Transverse colon (tissue), 4 donors: ENCODE data around the gene AREL1. TPM values are rescaled to one million over a fixed set of nuclear protein-coding genes. Genes with fewer than 3 reads are reported as not detected.

Experiments
- DNase-seq: peaks from one replicate; pipeline ENCODE4 v3.0.0-alpha.2; 2019
- H3K27ac ChIP-seq, 4 donors: fragments of 200-600 bp; sonication (generic); 2 replicates each; pipeline ENCODE4 v1.5.1; 2016 to 2018; ENCODE audit warnings: inconsistent platforms in 4 of 4
- H3K27me3 ChIP-seq: fragments of 200-600 bp; sonication (generic); 2 replicates; pipeline ENCODE4 v1.5.1; 2017; ENCODE audit warnings: inconsistent platforms
- H3K36me3 ChIP-seq, 4 donors: fragments of 200-600 bp; sonication (generic); 2 replicates each; pipeline ENCODE4 v1.5.1; 2017 to 2019; ENCODE audit warnings: inconsistent platforms in 4 of 4
- H3K4me1 ChIP-seq, 4 donors: fragments of 200-600 bp; sonication (generic); 2 replicates each; pipeline ENCODE4 v1.5.1; 2017 to 2020; ENCODE audit warnings: inconsistent platforms in 4 of 4
- H3K4me3 ChIP-seq, 4 donors: fragments of 200-600 bp; sonication (generic); 1 replicate in 1 of 4; 2 replicates in 3 of 4; pipeline versions ENCODE4 v1.5.1 to v1.6.1; 2017 to 2019; ENCODE audit warnings: inconsistent platforms in 4 of 4
- H3K9me3 ChIP-seq, 2 donors: fragments of 200-600 bp; sonication (generic); 2 replicates each; pipeline ENCODE4 v1.5.1; 2017 to 2019; ENCODE audit warnings: inconsistent platforms in 2 of 2
- CTCF ChIP-seq, 5 experiments: fragments of 200-600 bp in 3 of 5; fragments of 450-650 bp in 2 of 5; sonication (generic) in 3 of 5; IDR thresholded peaks; 1 replicate in 2 of 5; 2 replicates in 3 of 5; pipeline ENCODE4 v1.5.1; 2016 to 2017; ENCODE audit warnings: antibody characterized with exemption in 5 of 5, inconsistent platforms in 3 of 5, mild to moderate bottlenecking in 2 of 5, moderate library complexity in 1 of 5
- EP300 ChIP-seq: sonication (generic); formaldehyde crosslinking; IDR thresholded peaks from one replicate; pipeline ENCODE4 v1.6.1; 2017; ENCODE audit warnings: antibody characterized with exemption, low read depth
- POLR2A ChIP-seq: fragments of 450-650 bp; IDR thresholded peaks from one replicate; pipeline ENCODE4 v1.6.1; 2016; ENCODE audit warnings: antibody characterized with exemption, mild to moderate bottlenecking, moderate library complexity
- POLR2AphosphoS5 ChIP-seq, 3 donors: sonication (generic); formaldehyde crosslinking; IDR thresholded peaks; one replicate each; pipeline ENCODE4 v1.6.1; 2016; ENCODE audit warnings: antibody characterized with exemption in 3 of 3
- WGBS, 2 donors: methylation state at CpG; one replicate each; pipeline ENCODE4 v1.1.5; 2018; ENCODE audit warnings: low coverage in 1 of 2; 5-methylcytosine and 5-hydroxymethylcytosine counted together
- in situ Hi-C, 4 donors: fragments of 200-750 bp; cut with MboI; loops; one replicate each; pipeline versions ENCODE4 v1.15.0 to v1.15.1; 2017; ENCODE audit warnings: low sequenced_read_pairs in 3 of 4, low pct_ligation_motif_present in 1 of 4, low pct_unique_long_range_greater_than_20kb in 1 of 4
- intact Hi-C: fragments of 100-400 bp; cut with DNase I; formaldehyde crosslinking; loops from one replicate; pipeline ENCODE4 v1.15.1; 2023; ENCODE audit warnings: low total_unique reads
- total RNA-seq, 4 donors: library from RNA; depleted of rRNA; stranded (reverse); fragments of >200 nt; gene quantifications; one replicate each; pipeline ENCODE4 v1.1.0, GENCODE V29; 2016

Gene AREL1
- total RNA-seq, 4 donors from 2014 or later, result 22.4 to 57.1 (median 41.1) TPM

- DNase-seq, result no peak
- Histone ChIP-seq H3K27ac (no peak overlapping the region), H3K27me3 (no peaks in the 10 kb centered on the region), H3K4me3 (no peak overlapping the region), H3K4me1 (no peaks in the 10 kb centered on the region), H3K36me3 (peaks cover 0 to 83% (median 36%) of the 10 kb centered on the region in 4 donors), H3K9me3 (no peaks in the 10 kb centered on the region)
- 99 to 100% methylated on average over 2 to 10 of the region's 10 CpGs for WGBS, 2 donors
- intact Hi-C loops (no loop called here), in situ Hi-C loops (no loop called here)
- TF ChIP-seq POLR2AphosphoS5 (IDR thresholded peaks at IDR 0.05), result no peak
- TF ChIP-seq CTCF (IDR thresholded peaks at IDR 0.05), result no peak
- TF ChIP-seq POLR2A, result no peak
- no peak for TF ChIP-seq EP300
Observed at GRCh38 chr14:74669846-74670245, 43.0 kb downstream of the AREL1 start.

DNA sequence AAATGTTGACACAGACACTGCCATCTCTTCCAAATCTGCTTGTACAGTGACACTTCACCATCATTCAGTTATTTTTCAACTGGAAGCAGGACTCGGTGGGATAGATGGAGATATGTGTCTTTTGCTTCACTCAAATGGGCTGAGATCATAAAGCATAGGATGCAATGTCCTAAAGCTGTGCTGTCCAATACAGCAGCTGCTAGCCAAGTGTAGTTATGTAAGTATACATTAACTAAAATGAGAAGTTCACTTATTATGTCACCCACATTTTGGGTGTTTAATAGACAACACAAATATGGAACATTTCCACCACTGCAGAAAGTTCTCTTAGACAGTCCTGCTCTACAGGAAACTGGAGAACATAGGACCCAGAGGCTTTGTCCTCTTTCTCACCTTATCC, 43.6 kb downstream of the AREL1 start:
- TF ChIP-seq EP300 (no peak), POLR2A (no peak), CTCF (IDR thresholded peaks at IDR 0.05) (no peak), POLR2AphosphoS5 (IDR thresholded peaks at IDR 0.05) (no peak)
- intact Hi-C loops (no loop called here), in situ Hi-C loops (no loop called here)
- Histone ChIP-seq H3K27me3 (no peaks in the 10 kb centered on the region), H3K4me1 (no peaks in the 10 kb centered on the region), H3K27ac (no peak overlapping the region), H3K9me3 (no peaks in the 10 kb centered on the region), H3K36me3 (peaks cover 0 to 83% (median 33%) of the 10 kb centered on the region in 4 donors), H3K4me3 (no peak overlapping the region)
- no peak for DNase-seq
- whole genome bisulfite sequencing, 2 donors, result 94% methylated on average over 1 of the region's 1 CpG; no CpG with 5 or more reads in 1 of the 2 donors

DNA sequence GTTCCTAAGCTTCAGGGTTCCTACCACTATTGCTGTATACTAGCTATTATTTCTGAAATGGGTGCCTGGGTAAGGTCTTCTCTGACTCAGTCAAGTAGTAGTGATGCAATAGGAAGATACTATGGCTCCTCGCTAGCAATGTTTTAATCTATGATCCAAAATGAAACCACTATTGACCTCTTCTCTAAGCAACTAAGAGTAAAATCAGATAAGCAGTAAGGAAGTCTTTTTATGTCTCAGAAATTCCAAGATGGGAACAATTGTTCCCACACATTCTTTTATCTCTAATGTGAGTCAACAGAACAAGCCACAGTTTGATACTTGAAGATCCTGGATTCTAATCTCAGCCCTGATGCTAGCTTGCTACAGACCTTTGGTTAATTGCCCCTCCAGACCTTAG, 45.1 kb downstream of the AREL1 start:
- Histone ChIP-seq H3K27me3 (no peaks in the 10 kb centered on the region), H3K4me1 (no peaks in the 10 kb centered on the region), H3K36me3 (peaks cover 0 to 77% (median 30%) of the 10 kb centered on the region in 4 donors), H3K27ac (no peak overlapping the region), H3K9me3 (no peaks in the 10 kb centered on the region), H3K4me3 (no peak overlapping the region)
- TF ChIP-seq CTCF (IDR thresholded peaks at IDR 0.05) (no peak), EP300 (no peak), POLR2A (no peak), POLR2AphosphoS5 (IDR thresholded peaks at IDR 0.05) (no peak)
- DNase-seq, result no peak
- in situ Hi-C loops, result no loop called here
- 83 to 88% methylated on average over 1 of the region's 1 CpG for WGBS, 2 donors
- intact Hi-C loops, result no loop called here

DNA sequence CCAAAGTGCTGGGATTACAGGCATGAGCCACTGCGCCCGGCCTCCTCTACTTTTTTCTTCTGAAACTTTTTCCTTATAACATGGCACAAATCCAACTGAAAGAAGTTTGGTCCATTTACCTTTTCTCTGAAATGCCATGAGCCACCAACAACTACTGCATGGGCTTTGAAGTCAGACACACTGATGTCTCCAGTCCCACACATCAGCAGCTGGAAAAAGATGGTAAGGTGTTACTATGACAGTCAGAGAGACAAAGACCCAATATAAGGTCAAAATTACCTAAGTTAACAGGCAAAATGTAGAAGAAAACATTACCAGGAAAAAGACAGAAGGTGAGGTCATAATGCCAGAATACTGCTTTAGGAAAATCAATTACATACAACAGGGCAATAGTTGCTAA, 48.2 kb downstream of the AREL1 start:
- DNase-seq, result no peak
- intact Hi-C loops, result no loop called here
- no peaks in the 10 kb centered on the region for H3K27me3 ChIP-seq
- TF ChIP-seq EP300, result no peak
- no peak for TF ChIP-seq CTCF (IDR thresholded peaks at IDR 0.05)
- no peak for TF ChIP-seq POLR2AphosphoS5 (IDR thresholded peaks at IDR 0.05)
- TF ChIP-seq POLR2A, result no peak
- WGBS, 2 donors, result 95% methylated on average over 2 of the region's 2 CpGs; no CpG with 5 or more reads in 1 of the 2 donors
- peaks cover 0 to 63% (median 29%) of the 10 kb centered on the region in 4 donors for H3K36me3 ChIP-seq
- in situ Hi-C loops, result no loop called here
- no peaks in the 10 kb centered on the region for H3K4me1 ChIP-seq
- no peak overlapping the region for H3K4me3 ChIP-seq
- no peaks in the 10 kb centered on the region for H3K9me3 ChIP-seq
- H3K27ac ChIP-seq, result no peak overlapping the region
